ENCODE measurements around the gene MAST3. TPM values are rescaled to one million over a fixed set of nuclear protein-coding genes. Genes with fewer than 3 reads are reported as not detected.

Gene MAST3
- total RNA-seq, 2 experiments from 2014 or later, result 14.8 to 31.4 TPM

- Histone ChIP-seq H3K36me3 (ENCODE audit: insufficient read depth, low read length) (peaks cover 21% of the 10 kb centered on the region), H4K20me1 (ENCODE audit: insufficient read depth, low read length) (no peaks in the 10 kb centered on the region), H3K4me1 (ENCODE audit: insufficient read depth, low read length, poor library complexity, severe bottlenecking) (peaks cover 54% of the 10 kb centered on the region), H3K9me3 (ENCODE audit: low read length) (no peaks in the 10 kb centered on the region), H2AFZ (ENCODE audit: low read length) (no peak overlapping the region), H3K27ac (ENCODE audit: low read depth, low read length, poor library complexity, severe bottlenecking) (peak overlapping the region; percentile 93), H3K79me2 (ENCODE audit: insufficient read depth, low read depth, low read length) (no peaks in the 10 kb centered on the region), H3K4me2 (ENCODE audit: low read length) (no peak overlapping the region), H3K9me2 (ENCODE audit: insufficient read depth, low read length) (no peaks in the 10 kb centered on the region), H3K4me3 (ENCODE audit: low read depth, low read length, poor library complexity, severe bottlenecking) (no peak overlapping the region)
- no TSS peak for BruUV-seq (replicated peaks)
- POLR2A ChIA-PET, result interaction anchor here (0.9 kb wide), 1 partner anchor 48 kb away, joined by 7 read pairs; no protein-coding TSS in a partner anchor
- intact Hi-C loops (cut with micrococcal nuclease; ENCODE audit: unreplicated experiment), result loop anchor here (2.0 to 5.0 kb wide), 3 partner anchors 25 to 161 kb away; partner anchors contain the start of genes ARRDC2 and MPV17L2
- peak; percentile 90 for TF ChIP-seq CTCF (conservative IDR thresholded peaks at IDR 0.05; ENCODE audit: low read length)
- no peak for TF ChIP-seq EZH2phosphoT487 (IDR thresholded peaks at IDR 0.05; ENCODE audit: borderline replicate concordance, low read depth, low read length)
- CTCF ChIA-PET (ENCODE audit: unreplicated experiment), result interaction anchor here (0.5 kb wide), 1 partner anchor 14 kb away, joined by 3 read pairs; no protein-coding TSS in a partner anchor
- peak; percentile 78 for DNase-seq (ENCODE audit: low spot score)
These were observed 70.5 kb downstream of the MAST3 start for GRCh38 chr19:18167975-18168645.

- CTCF ChIA-PET (ENCODE audit: unreplicated experiment), result no interaction called here
- Histone ChIP-seq H3K4me3 (ENCODE audit: low read depth, low read length, poor library complexity, severe bottlenecking) (peak overlapping the region; percentile 50), H2AFZ (ENCODE audit: low read length) (peak overlapping the region; percentile 3; the same call in 1 of the 2 replicates), H3K79me2 (ENCODE audit: insufficient read depth, low read depth, low read length) (no peaks in the 10 kb centered on the region; the same call in 1 of the 2 replicates), H3K36me3 (ENCODE audit: insufficient read depth, low read length) (peaks cover 17% of the 10 kb centered on the region), H3K9me2 (ENCODE audit: insufficient read depth, low read length) (no peaks in the 10 kb centered on the region), H3K4me2 (ENCODE audit: low read length) (peak overlapping the region; percentile 74), H3K4me1 (ENCODE audit: insufficient read depth, low read length, poor library complexity, severe bottlenecking) (peaks cover 59% of the 10 kb centered on the region), H3K27ac (ENCODE audit: low read depth, low read length, poor library complexity, severe bottlenecking) (peak overlapping the region; percentile 93), H3K9me3 (ENCODE audit: low read length) (no peaks in the 10 kb centered on the region), H4K20me1 (ENCODE audit: insufficient read depth, low read length) (no peaks in the 10 kb centered on the region)
- BruUV-seq (replicated peaks), result no TSS peak
- no peak for TF ChIP-seq CTCF (conservative IDR thresholded peaks at IDR 0.05; ENCODE audit: low read length)
- TF ChIP-seq EZH2phosphoT487 (IDR thresholded peaks at IDR 0.05; ENCODE audit: borderline replicate concordance, low read depth, low read length), result no peak
- intact Hi-C loops (cut with micrococcal nuclease; ENCODE audit: unreplicated experiment), result loop anchor here (2.0 to 5.0 kb wide), 3 partner anchors 24 to 162 kb away; partner anchors contain the start of genes ARRDC2 and MPV17L2
- no peak for DNase-seq (ENCODE audit: low spot score)
- POLR2A ChIA-PET, result interaction anchor here (0.9 kb wide), 1 partner anchor 49 kb away, joined by 7 read pairs; no protein-coding TSS in a partner anchor
These were observed 71.2 kb downstream of the MAST3 start for GRCh38 chr19:18168673-18169381.
